ENCODE results near the gene PLP1. TPM values are rescaled to one million over a fixed set of nuclear protein-coding genes. Genes with fewer than 3 reads are reported as not detected.

Gene PLP1
- total and polyA plus RNA-seq, 2 experiments from 2014 or later, result 36.9 to 66.9 TPM

- Histone ChIP-seq H3K4me2 (no peak overlapping the region), H3K4me3 (no peak overlapping the region), H3K36me3 (ENCODE audit: insufficient read depth) (no peaks in the 10 kb centered on the region), H2AFZ (no peak overlapping the region), H3K4me1 (ENCODE audit: insufficient read depth) (no peaks in the 10 kb centered on the region), H3K27me3 (ENCODE audit: insufficient read depth) (peaks cover 9% of the 10 kb centered on the region; the same call in 1 of the 2 replicates), H4K20me1 (replicated peaks; ENCODE audit: insufficient read depth) (no peaks in the 10 kb centered on the region), H3F3A (replicated peaks; ENCODE audit: low read depth) (no peaks in the 10 kb centered on the region), H3K79me2 (replicated peaks; ENCODE audit: insufficient read depth) (no peaks in the 10 kb centered on the region), H3K27ac (ENCODE audit: low read depth) (no peak overlapping the region), H3K9me2 (ENCODE audit: insufficient read depth) (no peaks in the 10 kb centered on the region)
- DNase-seq (ENCODE audit: low spot score) (no peak), ATAC-seq (no peak)
- H3K4me3 Mint-ChIP-seq, result no peak overlapping the region
- peaks cover 2% of the 10 kb centered on the region for H3K27me3 Mint-ChIP-seq (ENCODE audit: insufficient read depth, low read depth, poor library complexity)
- TF ChIP-seq, protein P1, sequence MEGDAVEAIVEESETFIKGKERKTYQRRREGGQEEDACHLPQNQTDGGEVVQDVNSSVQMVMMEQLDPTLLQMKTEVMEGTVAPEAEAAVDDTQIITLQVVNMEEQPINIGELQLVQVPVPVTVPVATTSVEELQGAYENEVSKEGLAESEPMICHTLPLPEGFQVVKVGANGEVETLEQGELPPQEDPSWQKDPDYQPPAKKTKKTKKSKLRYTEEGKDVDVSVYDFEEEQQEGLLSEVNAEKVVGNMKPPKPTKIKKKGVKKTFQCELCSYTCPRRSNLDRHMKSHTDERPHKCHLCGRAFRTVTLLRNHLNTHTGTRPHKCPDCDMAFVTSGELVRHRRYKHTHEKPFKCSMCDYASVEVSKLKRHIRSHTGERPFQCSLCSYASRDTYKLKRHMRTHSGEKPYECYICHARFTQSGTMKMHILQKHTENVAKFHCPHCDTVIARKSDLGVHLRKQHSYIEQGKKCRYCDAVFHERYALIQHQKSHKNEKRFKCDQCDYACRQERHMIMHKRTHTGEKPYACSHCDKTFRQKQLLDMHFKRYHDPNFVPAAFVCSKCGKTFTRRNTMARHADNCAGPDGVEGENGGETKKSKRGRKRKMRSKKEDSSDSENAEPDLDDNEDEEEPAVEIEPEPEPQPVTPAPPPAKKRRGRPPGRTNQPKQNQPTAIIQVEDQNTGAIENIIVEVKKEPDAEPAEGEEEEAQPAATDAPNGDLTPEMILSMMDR (conservative IDR thresholded peaks at IDR 0.05; ENCODE audit: low read depth in 2 of 2), result no peak
- TF ChIP-seq STAT1 (IDR thresholded peaks at IDR 0.05; ENCODE audit: unreplicated experiment), result no peak
- TF ChIP-seq POLR2AphosphoS5 (IDR thresholded peaks at IDR 0.05; ENCODE audit: low read depth), result no peak
- TF ChIP-seq, protein P2, sequence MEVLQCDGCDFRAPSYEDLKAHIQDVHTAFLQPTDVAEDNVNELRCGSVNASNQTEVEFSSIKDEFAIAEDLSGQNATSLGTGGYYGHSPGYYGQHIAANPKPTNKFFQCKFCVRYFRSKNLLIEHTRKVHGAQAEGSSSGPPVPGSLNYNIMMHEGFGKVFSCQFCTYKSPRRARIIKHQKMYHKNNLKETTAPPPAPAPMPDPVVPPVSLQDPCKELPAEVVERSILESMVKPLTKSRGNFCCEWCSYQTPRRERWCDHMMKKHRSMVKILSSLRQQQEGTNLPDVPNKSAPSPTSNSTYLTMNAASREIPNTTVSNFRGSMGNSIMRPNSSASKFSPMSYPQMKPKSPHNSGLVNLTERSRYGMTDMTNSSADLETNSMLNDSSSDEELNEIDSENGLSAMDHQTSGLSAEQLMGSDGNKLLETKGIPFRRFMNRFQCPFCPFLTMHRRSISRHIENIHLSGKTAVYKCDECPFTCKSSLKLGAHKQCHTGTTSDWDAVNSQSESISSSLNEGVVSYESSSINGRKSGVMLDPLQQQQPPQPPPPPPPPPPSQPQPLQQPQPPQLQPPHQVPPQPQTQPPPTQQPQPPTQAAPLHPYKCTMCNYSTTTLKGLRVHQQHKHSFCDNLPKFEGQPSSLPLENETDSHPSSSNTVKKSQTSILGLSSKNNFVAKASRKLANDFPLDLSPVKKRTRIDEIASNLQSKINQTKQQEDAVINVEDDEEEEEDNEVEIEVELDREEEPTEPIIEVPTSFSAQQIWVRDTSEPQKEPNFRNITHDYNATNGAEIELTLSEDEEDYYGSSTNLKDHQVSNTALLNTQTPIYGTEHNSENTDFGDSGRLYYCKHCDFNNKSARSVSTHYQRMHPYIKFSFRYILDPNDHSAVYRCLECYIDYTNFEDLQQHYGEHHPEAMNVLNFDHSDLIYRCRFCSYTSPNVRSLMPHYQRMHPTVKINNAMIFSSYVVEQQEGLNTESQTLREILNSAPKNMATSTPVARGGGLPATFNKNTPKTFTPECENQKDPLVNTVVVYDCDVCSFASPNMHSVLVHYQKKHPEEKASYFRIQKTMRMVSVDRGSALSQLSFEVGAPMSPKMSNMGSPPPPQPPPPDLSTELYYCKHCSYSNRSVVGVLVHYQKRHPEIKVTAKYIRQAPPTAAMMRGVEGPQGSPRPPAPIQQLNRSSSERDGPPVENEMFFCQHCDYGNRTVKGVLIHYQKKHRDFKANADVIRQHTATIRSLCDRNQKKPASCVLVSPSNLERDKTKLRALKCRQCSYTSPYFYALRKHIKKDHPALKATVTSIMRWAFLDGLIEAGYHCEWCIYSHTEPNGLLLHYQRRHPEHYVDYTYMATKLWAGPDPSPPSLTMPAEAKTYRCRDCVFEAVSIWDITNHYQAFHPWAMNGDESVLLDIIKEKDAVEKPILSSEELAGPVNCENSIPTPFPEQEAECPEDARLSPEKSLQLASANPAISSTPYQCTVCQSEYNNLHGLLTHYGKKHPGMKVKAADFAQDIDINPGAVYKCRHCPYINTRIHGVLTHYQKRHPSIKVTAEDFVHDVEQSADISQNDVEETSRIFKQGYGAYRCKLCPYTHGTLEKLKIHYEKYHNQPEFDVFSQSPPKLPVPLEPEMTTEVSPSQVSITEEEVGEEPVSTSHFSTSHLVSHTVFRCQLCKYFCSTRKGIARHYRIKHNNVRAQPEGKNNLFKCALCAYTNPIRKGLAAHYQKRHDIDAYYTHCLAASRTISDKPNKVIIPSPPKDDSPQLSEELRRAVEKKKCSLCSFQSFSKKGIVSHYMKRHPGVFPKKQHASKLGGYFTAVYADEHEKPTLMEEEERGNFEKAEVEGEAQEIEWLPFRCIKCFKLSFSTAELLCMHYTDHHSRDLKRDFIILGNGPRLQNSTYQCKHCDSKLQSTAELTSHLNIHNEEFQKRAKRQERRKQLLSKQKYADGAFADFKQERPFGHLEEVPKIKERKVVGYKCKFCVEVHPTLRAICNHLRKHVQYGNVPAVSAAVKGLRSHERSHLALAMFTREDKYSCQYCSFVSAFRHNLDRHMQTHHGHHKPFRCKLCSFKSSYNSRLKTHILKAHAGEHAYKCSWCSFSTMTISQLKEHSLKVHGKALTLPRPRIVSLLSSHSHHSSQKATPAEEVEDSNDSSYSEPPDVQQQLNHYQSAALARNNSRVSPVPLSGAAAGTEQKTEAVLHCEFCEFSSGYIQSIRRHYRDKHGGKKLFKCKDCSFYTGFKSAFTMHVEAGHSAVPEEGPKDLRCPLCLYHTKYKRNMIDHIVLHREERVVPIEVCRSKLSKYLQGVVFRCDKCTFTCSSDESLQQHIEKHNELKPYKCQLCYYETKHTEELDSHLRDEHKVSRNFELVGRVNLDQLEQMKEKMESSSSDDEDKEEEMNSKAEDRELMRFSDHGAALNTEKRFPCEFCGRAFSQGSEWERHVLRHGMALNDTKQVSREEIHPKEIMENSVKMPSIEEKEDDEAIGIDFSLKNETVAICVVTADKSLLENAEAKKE (CRISPR knock-in tag; IDR thresholded peaks at IDR 0.05), result no peak
- no peak for TF ChIP-seq ETS1 (IDR thresholded peaks at IDR 0.05)
- TF ChIP-seq ZNF331 (CRISPR knock-in tag; IDR thresholded peaks at IDR 0.05; ENCODE audit: low read depth), result no peak
- no peak for TF ChIP-seq CREB1 (CRISPR knock-in tag; IDR thresholded peaks at IDR 0.05; ENCODE audit: low read depth)
- TF ChIP-seq ZNF114 (CRISPR knock-in tag; IDR thresholded peaks at IDR 0.05), result no peak
- no peak for TF ChIP-seq JUNB (IDR thresholded peaks at IDR 0.05; ENCODE audit: unreplicated experiment)
- TF ChIP-seq NANOG (IDR thresholded peaks at IDR 0.05; ENCODE audit: borderline replicate concordance), result no peak
- no peak for TF ChIP-seq EZH2 (IDR thresholded peaks at IDR 0.05; ENCODE audit: low read depth, unreplicated experiment)
- no peak for TF ChIP-seq REST (IDR thresholded peaks at IDR 0.05; ENCODE audit: unreplicated experiment)
- TF ChIP-seq EZH2phosphoT487 (IDR thresholded peaks at IDR 0.05; ENCODE audit: unreplicated experiment), result no peak
- H3K36me3 Mint-ChIP-seq (ENCODE audit: low read depth), result no peaks in the 10 kb centered on the region
- H3K27ac Mint-ChIP-seq, result no peak overlapping the region
- H3K4me1 Mint-ChIP-seq, result no peaks in the 10 kb centered on the region; the same call in 2 of the 3 replicates
- H3K9me3 Mint-ChIP-seq, result no peaks in the 10 kb centered on the region
These were observed 49.2 kb downstream of the PLP1 start for GRCh38 chrX:103825881-103826280.
